ENCODE measurements around the gene STH.
"Not testable (repeated sequence)": the region's sequence is repeated elsewhere in the genome, so short reads cannot be mapped to it uniquely, and the experiment has no call there.

STH gene

GRCh38 chr17:45986056-45986455 is 13.0 kb upstream of the STH start:
- no peak for DNase-seq

DNA sequence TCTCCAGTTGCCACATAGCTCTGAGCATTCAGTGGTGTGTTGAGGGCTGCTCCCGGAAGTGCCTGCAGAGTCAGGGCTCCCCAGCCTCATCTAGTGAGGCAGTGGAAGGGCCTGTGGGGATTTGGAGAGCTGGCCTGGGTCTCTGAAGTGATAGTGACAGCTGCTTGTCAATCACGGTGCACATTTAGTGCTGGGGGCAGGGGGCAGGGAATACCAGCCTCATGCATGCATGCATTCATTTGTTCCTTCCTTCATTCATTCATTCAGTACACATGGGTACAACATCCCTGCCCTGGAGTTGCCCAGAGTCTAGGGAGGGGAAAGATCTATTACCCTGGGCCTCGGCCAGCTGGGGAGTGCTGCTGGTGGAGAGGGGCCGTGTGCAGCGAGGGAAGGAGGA is 11.3 kb upstream of the STH start:
- DNase-seq = no peak

GRCh38 chr17:45989759-45990158 is 9.3 kb upstream of the STH start:
- no peak for DNase-seq

DNA sequence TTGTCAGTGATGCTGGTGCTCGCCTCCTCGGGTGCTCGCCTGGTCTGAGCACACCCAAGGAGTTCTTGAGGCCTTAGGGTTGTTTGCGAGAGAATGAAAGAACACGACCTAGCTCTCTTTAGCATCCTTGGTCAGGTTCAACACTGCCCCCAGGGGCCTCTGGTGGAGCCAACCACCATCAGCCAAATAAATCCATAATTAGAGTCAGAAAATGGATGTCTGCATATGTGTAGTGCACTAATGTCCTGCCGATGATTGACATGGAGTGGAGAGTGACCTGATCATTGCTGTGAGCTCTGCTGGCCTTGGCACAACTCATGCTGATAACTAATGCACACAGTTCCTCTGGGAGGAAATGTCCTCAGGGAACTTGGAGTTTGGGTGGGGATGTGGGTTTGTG is 8.2 kb upstream of the STH start:
- DNase-seq = no peak

DNA sequence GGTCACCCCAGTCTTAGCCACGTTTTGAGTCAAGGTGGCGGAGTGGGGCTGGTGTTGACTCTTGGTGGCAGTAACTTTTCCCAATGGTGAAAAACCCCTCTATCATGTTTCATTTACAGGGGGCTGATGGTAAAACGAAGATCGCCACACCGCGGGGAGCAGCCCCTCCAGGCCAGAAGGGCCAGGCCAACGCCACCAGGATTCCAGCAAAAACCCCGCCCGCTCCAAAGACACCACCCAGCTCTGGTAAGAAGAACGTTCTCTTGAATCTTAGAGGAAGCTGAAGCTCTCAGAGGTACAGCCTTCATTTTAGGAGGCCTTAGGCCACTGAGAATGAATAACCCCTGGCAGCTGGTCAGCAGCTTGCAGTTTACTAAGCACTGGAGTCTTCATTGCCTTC is 7.7 kb upstream of the STH start:
- no peak for DNase-seq

DNA sequence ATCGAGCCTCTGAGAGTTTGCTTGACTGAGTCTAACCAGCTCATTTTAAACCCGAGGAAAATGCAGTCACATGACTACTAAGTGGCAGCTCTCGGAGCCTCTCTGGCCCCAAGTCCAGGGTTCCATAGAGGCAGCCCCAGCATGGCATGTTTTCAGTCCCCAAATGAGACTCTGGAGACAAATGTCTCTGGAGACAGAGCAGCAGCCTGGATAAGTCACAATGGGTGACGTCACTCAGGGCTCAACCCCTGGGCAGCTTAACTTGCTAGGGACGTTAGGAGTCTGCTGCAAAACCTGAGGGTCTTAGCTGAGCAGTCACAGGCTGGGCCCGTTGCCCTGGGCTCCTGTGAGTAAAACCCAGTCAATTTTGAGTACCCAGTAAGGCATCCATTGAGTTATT is 6.9 kb upstream of the STH start:
- no peak for DNase-seq

DNA sequence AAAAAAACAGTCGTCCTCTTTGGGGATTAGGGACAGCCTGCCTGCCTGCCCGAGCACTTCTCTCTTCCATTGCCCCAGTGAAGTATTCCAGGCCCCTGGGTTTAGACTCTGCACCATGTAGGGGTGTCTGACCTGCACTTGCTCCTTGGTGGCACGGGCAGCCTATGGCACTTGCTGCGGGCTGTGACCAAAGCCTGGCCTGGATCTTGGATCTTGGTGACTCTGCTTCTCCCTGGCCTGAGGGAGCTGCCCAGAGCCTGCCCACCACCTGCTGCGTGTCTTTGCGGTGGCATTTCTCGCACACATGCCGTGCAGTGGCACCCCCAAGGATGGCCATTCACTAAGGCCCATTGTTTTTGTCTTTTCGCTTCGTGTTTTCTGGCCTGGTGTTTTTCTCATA is 6.1 kb upstream of the STH start:
- DNase-seq = no peak

DNA sequence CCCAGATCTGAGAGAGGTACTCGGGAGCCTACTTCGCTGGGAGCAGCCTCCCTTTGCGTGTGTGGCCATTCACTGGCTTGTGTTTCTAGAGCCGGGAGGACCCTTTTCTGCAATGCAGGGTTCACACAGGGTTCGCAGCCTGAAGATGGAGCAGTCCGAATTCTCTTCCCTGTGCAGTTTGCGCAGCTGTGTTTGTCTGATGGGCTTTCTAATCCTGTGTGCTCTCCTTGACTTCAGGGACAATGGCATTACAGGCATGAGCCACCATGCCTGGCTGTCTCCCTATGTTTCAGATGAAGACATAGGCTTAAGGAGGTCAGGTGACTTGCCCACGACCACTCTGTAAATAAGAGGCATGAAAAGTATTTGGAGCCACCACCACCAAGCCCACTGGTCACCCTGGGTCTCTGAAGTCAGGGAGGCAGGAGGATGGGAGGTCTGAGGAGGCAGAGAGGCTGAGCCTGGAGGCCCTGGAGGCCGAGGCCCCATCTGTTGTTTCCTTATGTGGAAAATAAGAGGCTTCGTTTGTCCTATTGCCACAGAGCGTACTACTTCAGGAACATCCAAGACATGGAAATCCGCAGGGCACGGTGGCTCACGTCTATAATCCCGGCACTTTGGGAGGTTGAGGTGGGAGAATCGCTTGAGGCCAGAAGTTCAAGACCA is 5.0 kb upstream of the STH start:
- DNase-seq = no peak

DNA sequence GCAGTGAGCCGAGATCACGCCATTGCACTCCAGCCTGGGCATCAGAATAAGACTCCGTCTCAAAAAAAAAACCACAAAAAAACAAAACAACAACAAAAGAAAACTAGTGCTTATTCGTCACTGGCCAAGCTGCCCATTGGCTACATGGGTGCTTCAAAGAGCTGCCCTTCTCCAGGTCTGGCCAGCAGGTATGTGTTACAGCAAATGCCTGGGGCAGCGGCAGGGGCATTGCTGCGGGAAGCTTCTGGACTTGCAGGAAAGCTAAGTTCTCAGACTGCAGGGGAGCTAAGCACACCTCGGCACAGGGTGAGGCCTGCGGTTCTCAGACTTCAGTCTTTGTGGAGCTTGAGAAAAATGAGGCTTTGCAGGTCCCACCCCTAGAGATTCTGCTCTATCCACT is 4.1 kb upstream of the STH start:
- no peak for DNase-seq

- no peak for DNase-seq
Measured at GRCh38 chr17:45995627-45996270, 3.3 kb upstream of the STH start.

- no peak for DNase-seq
Measured at GRCh38 chr17:45996282-45996937, 2.6 kb upstream of the STH start.

GRCh38 chr17:45997166-45997565 is 1.9 kb upstream of the STH start:
- DNase-seq = no peak

- peak; percentile 31 for DNase-seq
Measured at GRCh38 chr17:45997624-45998023, 1.4 kb upstream of the STH start.

GRCh38 chr17:45999900-46000290 is 845 bp downstream of the STH start:
- DNase-seq = no peak

- no peak for DNase-seq
Measured at GRCh38 chr17:46000292-46000691, 1.2 kb downstream of the STH start.

DNA sequence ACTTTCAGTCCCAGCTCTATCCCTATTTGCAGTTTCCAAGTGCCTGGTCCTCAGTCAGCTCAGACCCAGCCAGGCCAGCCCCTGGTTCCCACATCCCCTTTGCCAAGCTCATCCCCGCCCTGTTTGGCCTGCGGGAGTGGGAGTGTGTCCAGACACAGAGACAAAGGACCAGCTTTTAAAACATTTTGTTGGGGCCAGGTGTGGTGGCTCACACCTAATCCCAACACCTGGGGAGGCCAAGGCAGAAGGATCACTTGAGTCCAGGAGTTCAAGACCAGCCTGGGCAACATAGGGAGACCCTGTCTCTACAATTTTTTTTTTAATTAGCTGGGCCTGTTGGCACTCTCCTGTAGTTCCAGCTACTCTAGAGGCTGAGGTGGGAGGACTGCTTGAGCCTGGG is 1.7 kb downstream of the STH start:
- no peak for DNase-seq

- DNase-seq = no peak
Measured at GRCh38 chr17:46001390-46002310, 2.6 kb downstream of the STH start.

DNA sequence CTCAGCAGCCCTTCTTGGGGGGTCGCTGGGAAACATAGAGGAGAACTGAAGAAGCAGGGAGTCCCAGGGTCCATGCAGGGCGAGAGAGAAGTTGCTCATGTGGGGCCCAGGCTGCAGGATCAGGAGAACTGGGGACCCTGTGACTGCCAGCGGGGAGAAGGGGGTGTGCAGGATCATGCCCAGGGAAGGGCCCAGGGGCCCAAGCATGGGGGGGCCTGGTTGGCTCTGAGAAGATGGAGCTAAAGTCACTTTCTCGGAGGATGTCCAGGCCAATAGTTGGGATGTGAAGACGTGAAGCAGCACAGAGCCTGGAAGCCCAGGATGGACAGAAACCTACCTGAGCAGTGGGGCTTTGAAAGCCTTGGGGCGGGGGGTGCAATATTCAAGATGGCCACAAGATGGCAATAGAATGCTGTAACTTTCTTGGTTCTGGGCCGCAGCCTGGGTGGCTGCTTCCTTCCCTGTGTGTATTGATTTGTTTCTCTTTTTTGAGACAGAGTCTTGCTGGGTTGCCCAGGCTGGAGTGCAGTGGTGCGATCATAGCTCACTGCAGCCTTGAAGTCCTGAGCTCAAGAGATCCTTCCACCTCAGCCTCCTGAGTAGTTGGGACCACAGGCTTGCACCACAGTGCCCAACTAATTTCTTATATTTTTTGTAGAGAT is 3.4 kb downstream of the STH start:
- peak; percentile 50 for DNase-seq

GRCh38 chr17:46002973-46003316 is 3.9 kb downstream of the STH start:
- DNase-seq = no peak

GRCh38 chr17:46003907-46004748 is 5.1 kb downstream of the STH start:
- no peak for DNase-seq

GRCh38 chr17:46006082-46006481 is 7.0 kb downstream of the STH start:
- not testable (repeated sequence) for DNase-seq

Measured in fibroblast of skin of abdomen (primary cell).